Smooth muscle cell (in vitro differentiated cells): ENCODE measurements around the gene TOR1AIP2. TPM values are rescaled to one million over a fixed set of nuclear protein-coding genes. Genes with fewer than 3 reads are reported as not detected.
A peak's percentile ranks its signal among the peaks of the same experiment; 100 is the strongest.

Source experiments
- DNase-seq: peaks from one replicate; lab custom pipeline; 2025; ENCODE audit not compliant: unreplicated experiment; lab: John Stamatoyannopoulos, UW
- H2AFZ ChIP-seq: fragments of 200-600 bp; sonication (generic); 2 replicates; pipeline ENCODE4 v1.6.0; 2016; ENCODE audit warnings: antibody characterized with exemption, low read depth, mild to moderate bottlenecking
- H3F3A ChIP-seq: fragments of 200-600 bp; sonication (generic); 2 replicates; pipeline ENCODE4 v1.6.0; 2017; ENCODE audit warnings: antibody characterized with exemption, low read depth
- H3K27ac ChIP-seq: fragments of 200-600 bp; sonication (generic); 2 replicates; pipeline ENCODE4 v1.5.1; 2016; ENCODE audit warnings: low read depth, mild to moderate bottlenecking
- H3K27me3 ChIP-seq: fragments of 200-600 bp; sonication (generic); 2 replicates; pipeline ENCODE4 v1.6.1; 2016; ENCODE audit warnings: low read depth, mild to moderate bottlenecking
- H3K36me3 ChIP-seq: fragments of 200-600 bp; sonication (generic); 2 replicates; pipeline ENCODE4 v1.5.1; 2016; ENCODE audit warnings: low read depth
- H3K4me1 ChIP-seq: fragments of 200-600 bp; sonication (generic); 2 replicates; pipeline ENCODE4 v1.5.1; 2016; ENCODE audit warnings: low read depth
- H3K4me2 ChIP-seq: fragments of 200-600 bp; sonication (generic); 2 replicates; pipeline ENCODE4 v1.6.0; 2016; ENCODE audit warnings: mild to moderate bottlenecking
- H3K4me3 ChIP-seq: fragments of 200-600 bp; sonication (generic); 2 replicates; pipeline ENCODE4 v1.5.1; 2016; ENCODE audit warnings: mild to moderate bottlenecking
- H3K79me2 ChIP-seq: fragments of 200-600 bp; sonication (generic); 2 replicates; pipeline ENCODE4 v1.6.0; 2016; ENCODE audit warnings: low read depth, mild to moderate bottlenecking
- H3K9ac ChIP-seq: fragments of 200-600 bp; sonication (generic); 2 replicates; pipeline ENCODE4 v1.6.0; 2016; ENCODE audit warnings: low read depth
- H3K9me3 ChIP-seq: fragments of 200-600 bp; sonication (generic); replicated peaks from 2 replicates; pipeline ENCODE4 v1.5.1; 2016; ENCODE audit warnings: low read depth
- H4K20me1 ChIP-seq: fragments of 200-600 bp; sonication (generic); 2 replicates; pipeline ENCODE4 v1.6.0; 2016; ENCODE audit warnings: low read depth
- CTCF ChIP-seq: fragments of 200-600 bp; sonication (generic); IDR thresholded peaks from 2 replicates; pipeline ENCODE4 v1.5.1; 2017; ENCODE audit warnings: borderline replicate concordance, mild to moderate bottlenecking, antibody characterized with exemption; ENCODE audit not compliant: insufficient read depth, poor library complexity, severe bottlenecking
- WGBS: methylation state at CpG from one replicate; pipeline ENCODE4 v1.1.7; 2016; ENCODE audit warnings: low lambda C conversion rate; 5-methylcytosine and 5-hydroxymethylcytosine counted together
- polyA plus RNA-seq: library from polyadenylated mRNA; unstranded; fragments of >200 nt; fragmentation: Nextera tagmentation; extraction: Ambion mirVana; gene quantifications from 2 replicates; pipeline ENCODE4 v1.2.1, GENCODE V29; 2016
- total RNA-seq: library from RNA; depleted of rRNA; stranded (reverse); fragments of >200 nt; gene quantifications from 2 replicates; pipeline ENCODE4 v1.2.3, GENCODE V29; 2014

The TOR1AIP2 gene
- total and polyA plus RNA-seq, 2 experiments from 2014 or later, result 14.2 to 105 TPM

GRCh38 chr1:179809506-179810366, 67.9 kb downstream of the TOR1AIP2 start:
- Histone ChIP-seq H3K79me2 (no peaks in the 10 kb centered on the region), H3K9me3 (no peaks in the 10 kb centered on the region), H3K27ac (no peak overlapping the region), H2AFZ (no peak overlapping the region), H3K9ac (no peak overlapping the region), H3K4me1 (peaks cover 2% of the 10 kb centered on the region), H3K4me3 (no peak overlapping the region), H3K27me3 (peaks cover 10% of the 10 kb centered on the region), H3F3A (peaks cover 6% of the 10 kb centered on the region), H3K36me3 (no peaks in the 10 kb centered on the region), H3K4me2 (no peak overlapping the region), H4K20me1 (no peaks in the 10 kb centered on the region)
- peak; percentile 8 for DNase-seq
- WGBS, result 44% methylated on average over 14 of the region's 14 CpGs
- peak; percentile 89 for TF ChIP-seq CTCF

GRCh38 chr1:179808503-179808902, 69.1 kb downstream of the TOR1AIP2 start:
- Histone ChIP-seq H4K20me1 (no peaks in the 10 kb centered on the region), H3K36me3 (no peaks in the 10 kb centered on the region), H3K4me3 (no peak overlapping the region), H3K79me2 (no peaks in the 10 kb centered on the region), H3K27me3 (peaks cover 10% of the 10 kb centered on the region), H2AFZ (no peak overlapping the region), H3K27ac (peak overlapping the region; percentile 53), H3K4me2 (peak overlapping the region; percentile 30), H3F3A (peaks cover 6% of the 10 kb centered on the region), H3K9me3 (no peaks in the 10 kb centered on the region), H3K9ac (no peak overlapping the region), H3K4me1 (peaks cover 2% of the 10 kb centered on the region)
- WGBS, result 91% methylated on average over 1 of the region's 1 CpG
- no peak for TF ChIP-seq CTCF
- DNase-seq, result no peak

- Histone ChIP-seq H2AFZ (no peak overlapping the region), H3K36me3 (no peaks in the 10 kb centered on the region), H3K79me2 (no peaks in the 10 kb centered on the region), H3K4me3 (no peak overlapping the region), H3K4me2 (peak overlapping the region; percentile 69), H3K9ac (no peak overlapping the region), H4K20me1 (no peaks in the 10 kb centered on the region), H3K4me1 (peaks cover 2% of the 10 kb centered on the region), H3K9me3 (no peaks in the 10 kb centered on the region), H3K27ac (peak overlapping the region; percentile 71), H3K27me3 (peaks cover 13% of the 10 kb centered on the region), H3F3A (peaks cover 6% of the 10 kb centered on the region)
- no peak for TF ChIP-seq CTCF
- 50% methylated on average over 11 of the region's 11 CpGs for WGBS
- DNase-seq, result no peak
Measured at GRCh38 chr1:179807691-179808485, 69.7 kb downstream of the TOR1AIP2 start.
